Keratinocyte (primary cell): ENCODE results near the gene MEF2A.

Experiments used
- EZH2 ChIP-seq: IDR thresholded peaks from one replicate; pipeline ENCODE4 v1.6.1; 2012; ENCODE audit warnings: inconsistent platforms, mild to moderate bottlenecking, low read length, moderate library complexity
- TF ChIP-seq, protein P1 (sequence below), 3 experiments: IDR thresholded peaks in 1 of 3; conservative IDR thresholded peaks in 1 of 3; optimal IDR thresholded peaks in 1 of 3; 2 replicates in 2 of 3; 3 replicates in 1 of 3; pipeline versions ENCODE3 to v1.5.1; 2011; ENCODE audit warnings: low read length in 3 of 3, mild to moderate bottlenecking in 3 of 3, moderate library complexity in 2 of 3, control low read depth in 1 of 3, inconsistent platforms in 1 of 3; ENCODE audit not compliant: insufficient read depth in 2 of 3; ENCODE audit errors: extremely low read depth in 1 of 3

DNA sequence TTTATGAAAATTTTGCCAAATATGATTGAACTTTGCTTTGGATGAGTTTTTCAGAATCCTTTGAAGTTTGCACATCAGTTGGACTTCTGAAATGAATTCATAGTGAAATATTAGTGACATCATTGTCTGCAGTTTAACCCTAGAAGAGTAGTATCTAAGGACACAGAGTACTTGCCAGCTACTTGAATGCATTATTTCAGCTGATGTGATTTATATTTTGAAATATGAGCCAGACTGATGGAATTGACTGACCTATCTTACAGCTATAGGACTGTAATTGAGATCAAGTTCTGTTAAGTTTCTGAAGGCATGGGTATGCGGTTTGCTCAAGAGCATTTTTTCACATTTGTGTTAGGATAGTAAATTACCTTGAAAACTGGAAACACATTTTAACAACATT lies 116.2 kb downstream of the MEF2A start:
- TF ChIP-seq, protein P1, sequence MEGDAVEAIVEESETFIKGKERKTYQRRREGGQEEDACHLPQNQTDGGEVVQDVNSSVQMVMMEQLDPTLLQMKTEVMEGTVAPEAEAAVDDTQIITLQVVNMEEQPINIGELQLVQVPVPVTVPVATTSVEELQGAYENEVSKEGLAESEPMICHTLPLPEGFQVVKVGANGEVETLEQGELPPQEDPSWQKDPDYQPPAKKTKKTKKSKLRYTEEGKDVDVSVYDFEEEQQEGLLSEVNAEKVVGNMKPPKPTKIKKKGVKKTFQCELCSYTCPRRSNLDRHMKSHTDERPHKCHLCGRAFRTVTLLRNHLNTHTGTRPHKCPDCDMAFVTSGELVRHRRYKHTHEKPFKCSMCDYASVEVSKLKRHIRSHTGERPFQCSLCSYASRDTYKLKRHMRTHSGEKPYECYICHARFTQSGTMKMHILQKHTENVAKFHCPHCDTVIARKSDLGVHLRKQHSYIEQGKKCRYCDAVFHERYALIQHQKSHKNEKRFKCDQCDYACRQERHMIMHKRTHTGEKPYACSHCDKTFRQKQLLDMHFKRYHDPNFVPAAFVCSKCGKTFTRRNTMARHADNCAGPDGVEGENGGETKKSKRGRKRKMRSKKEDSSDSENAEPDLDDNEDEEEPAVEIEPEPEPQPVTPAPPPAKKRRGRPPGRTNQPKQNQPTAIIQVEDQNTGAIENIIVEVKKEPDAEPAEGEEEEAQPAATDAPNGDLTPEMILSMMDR (optimal IDR thresholded peaks at IDR 0.05 in 1 of 3, IDR thresholded peaks at IDR 0.05 in 1 of 3, conservative IDR thresholded peaks at IDR 0.05 in 1 of 3; ENCODE audit: extremely low read depth in 1 of 3, insufficient read depth in 2 of 3, low read length in 3 of 3) = no peak
- no peak for TF ChIP-seq EZH2
